Fibroblast of gingiva (primary cell): ENCODE data around the gene C17orf78.
"Not testable (repeated sequence)": the region's sequence is repeated elsewhere in the genome, so short reads cannot be mapped to it uniquely, and the experiment has no call there.

Experiments
- DNase-seq: peaks from one replicate; pipeline ENCODE4 v3.0.0-alpha.2; 2011; ENCODE audit warnings: low read depth

Gene C17orf78

GRCh38 chr17:37375706-37376105 lies at the start of gene C17orf78:
C17orf78 (plus strand) TSS chr17:37375985; CDS start chr17:37376093, 108 bp downstream.
- DNase-seq, result no peak

GRCh38 chr17:37327341-37328090 lies 48.3 kb upstream of the C17orf78 start:
- DNase-seq, result peak; percentile 99

DNA sequence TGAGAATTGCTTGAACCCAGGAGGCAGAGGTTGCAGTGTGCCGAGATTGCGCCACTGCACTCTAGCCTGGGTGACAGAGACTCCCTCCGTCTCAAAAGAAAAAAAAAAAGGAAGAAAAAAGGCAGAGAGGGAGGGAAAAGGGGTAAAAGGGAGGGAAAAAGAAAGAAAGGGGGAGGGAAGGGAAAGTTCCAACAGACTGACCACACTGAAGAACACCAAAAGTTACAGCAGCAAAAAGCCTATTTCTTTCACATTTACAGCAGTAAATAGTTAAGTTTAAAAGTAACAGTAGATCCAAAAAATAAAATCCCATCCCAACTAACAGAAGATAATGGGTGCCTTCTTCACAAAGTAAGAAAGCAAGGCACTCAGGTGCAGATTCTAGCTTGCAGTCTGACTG lies 36.9 kb upstream of the C17orf78 start:
- no peak for DNase-seq

- DNase-seq, result no peak
Measured at GRCh38 chr17:37339321-37339720, 36.5 kb upstream of the C17orf78 start.

GRCh38 chr17:37340804-37341203 lies 35.0 kb upstream of the C17orf78 start:
- DNase-seq, result no peak

DNA sequence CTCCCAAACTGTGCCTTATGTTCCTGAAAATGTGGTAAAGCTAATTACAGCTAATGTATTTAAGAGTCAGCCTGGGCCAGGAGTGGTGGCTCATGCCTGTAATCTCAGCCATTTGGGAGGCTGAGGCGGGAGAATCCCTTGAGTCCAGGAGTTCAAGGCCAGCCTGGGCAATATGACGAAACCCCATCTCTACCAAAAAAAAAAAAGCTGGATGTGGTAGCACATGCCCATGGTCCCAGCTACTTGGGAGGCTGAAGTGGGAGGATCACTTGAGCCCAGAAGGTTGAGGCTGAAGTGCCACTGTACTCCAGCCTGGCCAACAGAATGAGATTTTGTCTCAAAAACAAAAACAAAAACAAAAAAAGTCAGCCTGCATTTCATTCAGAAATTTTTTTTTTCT lies 33.2 kb upstream of the C17orf78 start:
- DNase-seq, result no peak

DNA sequence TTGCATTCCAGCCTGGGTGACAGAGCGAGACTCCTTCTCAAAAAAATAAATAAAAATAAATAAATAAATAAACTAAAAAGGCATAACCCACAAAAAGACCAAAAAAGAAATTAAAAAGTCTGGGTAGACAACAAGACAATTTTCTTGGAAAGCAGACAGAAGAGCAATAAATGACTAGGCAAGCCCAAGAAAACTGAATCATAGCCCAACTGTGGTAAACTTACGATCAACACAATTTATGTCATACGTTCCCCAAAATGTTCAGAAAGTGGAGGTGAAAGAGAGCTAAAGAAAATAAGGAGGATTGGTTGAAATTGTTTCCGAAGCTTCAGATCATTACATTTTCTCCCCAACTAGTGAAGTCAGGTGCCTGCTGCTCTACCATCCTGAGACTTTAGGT lies 31.3 kb upstream of the C17orf78 start:
- no peak for DNase-seq

DNA sequence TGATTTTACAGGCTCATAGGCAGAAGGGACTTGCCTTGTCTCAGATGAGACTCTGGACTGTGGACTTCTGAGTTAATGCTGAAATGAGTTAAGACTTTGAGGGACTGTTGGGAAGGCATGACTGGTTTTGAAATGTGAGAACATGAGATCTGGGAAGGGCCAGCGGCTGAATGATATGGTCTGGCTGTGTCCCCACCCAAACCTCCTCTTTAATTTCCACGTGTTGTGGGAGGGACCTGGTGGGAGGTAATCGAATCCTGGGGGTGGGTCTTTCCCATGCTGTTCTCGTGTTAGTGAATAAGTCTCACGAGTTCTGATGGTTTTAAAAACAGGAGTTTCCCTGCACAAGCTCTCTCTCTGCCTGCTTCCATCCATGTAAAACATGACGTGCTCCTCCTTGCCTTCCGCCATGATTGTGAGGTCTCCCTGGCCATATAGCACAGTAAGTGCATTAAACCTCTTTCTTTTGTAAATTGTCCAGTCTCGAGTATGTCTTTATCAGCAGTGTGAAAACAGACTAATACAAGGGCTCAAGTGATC lies 28.9 kb upstream of the C17orf78 start:
- not testable (repeated sequence) for DNase-seq

DNA sequence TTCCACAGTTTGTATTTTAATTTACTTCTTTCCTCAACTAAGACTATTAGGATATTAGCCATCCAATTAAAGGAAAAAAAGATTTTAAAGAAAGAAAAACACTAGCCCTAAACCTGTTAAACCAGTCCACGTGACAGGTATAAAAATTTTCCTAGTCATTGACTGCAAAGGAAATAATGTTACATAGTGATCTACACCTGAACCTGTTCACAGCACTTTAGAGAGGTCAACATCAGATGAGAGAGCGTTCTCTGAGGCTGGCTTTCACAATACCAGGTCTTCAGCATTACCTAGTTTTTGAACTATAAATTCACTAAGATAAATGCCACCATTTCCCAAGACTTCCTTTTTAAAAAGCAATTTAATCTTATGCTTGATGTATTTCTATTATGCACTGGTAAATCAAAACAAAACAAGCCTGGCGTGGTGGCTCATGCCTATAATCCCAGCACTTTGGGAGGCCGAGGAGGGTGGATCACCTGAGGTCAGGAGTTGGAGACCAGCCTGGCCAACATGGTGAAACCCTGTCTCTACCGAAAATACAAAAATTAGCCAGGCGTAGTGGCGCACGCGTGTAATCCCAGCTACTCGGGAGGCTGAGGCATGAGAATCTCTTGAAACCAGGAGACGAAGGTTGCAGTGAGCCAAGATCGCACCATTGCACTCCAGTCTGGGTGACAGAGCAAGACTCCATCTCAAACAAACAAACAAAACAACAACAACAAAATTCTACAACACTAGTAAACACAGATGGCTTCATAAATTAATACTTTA lies 18.8 kb upstream of the C17orf78 start:
- DNase-seq, result not testable (repeated sequence)

GRCh38 chr17:37358098-37358829 lies 17.5 kb upstream of the C17orf78 start:
- peak; percentile 18 for DNase-seq

DNA sequence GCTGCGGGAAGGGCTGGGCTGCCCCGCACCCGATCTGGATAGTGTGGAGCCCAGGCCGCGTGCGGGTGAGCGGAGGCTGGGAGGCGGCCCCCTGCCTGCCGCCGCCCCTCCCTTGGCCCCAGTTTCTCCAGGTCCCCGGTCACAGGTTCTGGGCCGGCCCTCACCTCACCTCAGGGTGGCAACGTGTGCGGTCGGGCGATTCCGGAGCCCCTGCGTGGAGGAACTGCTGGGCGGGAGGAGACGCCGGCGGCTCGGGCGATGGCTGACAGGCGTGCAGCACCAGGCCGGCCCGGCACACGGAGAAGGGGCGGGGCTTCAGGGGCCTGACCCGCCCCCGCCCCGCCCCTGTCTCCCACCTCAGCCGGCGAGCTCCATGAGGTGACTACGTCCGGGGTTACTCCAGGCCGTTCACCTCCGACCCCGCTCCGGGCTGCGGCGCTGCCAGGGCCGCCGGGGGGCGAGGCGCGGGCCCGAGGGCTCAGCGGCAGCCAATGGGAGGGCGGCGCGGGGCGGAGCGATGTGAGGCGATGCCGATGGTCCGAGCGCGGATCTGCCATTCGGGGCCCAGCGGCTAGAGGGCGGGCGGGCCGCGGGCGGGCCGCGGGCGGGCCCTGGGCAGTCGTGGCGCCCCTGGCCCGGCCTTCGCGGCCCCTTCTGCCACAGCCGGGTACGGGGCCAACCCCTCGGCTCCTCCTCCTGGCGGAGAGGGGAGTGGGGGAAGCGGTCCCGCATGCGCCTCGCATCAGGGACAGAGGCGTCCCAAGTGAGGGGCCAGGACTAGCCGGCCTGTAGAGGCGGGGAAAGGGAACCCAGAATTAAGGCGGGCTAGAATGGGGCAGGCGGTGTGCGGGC lies 16.7 kb upstream of the C17orf78 start:
- DNase-seq, result peak; percentile 97

DNA sequence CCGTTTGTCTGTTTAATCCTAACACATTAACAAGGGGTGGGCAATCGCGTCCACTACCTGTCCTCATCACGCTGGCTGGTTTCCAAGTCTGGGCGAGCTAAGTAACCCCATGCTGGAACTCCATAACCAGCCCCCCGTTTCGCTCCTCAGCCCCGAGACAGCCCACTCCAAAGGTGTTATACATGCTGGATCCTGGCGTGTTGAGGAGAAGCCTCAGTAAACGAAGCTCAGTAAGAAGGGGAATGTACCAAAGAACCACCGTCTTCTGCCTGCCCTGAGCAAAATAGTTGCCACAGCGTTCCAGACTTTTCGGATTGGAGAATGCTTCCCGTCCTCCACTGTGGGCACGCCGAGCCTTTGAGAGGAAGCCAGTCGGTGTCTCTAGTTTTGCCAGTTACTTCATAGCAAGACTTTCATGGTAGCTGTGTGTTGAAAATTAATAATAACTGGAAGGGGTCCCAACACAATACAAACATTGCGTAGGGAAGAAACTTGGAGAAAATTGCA lies 16.1 kb upstream of the C17orf78 start:
- DNase-seq, result peak; percentile 45

- no peak for DNase-seq
Measured at GRCh38 chr17:37360632-37361031, 15.2 kb upstream of the C17orf78 start.

DNA sequence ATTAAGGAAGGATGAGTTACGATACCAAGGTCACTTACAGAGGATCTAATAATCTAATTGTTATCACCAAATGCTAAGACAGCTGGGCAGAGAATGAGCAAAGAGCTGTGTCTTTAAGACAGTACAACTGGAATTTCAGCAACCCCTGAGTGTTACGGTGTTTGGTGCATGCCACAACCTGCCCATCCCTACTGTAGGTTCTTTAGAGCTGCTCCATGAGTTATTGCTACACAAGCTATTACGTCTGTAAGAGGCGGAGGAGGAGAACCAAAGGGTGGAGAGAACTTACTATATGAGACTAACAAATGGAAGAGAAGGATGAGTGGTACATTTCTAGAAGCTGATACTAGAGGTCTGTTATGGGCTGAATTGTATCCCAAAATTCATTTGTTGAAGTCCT lies 14.2 kb upstream of the C17orf78 start:
- DNase-seq, result no peak

- no peak for DNase-seq
Measured at GRCh38 chr17:37365589-37365988, 10.2 kb upstream of the C17orf78 start.

GRCh38 chr17:37368577-37368976 lies 7.2 kb upstream of the C17orf78 start:
- DNase-seq, result peak; percentile 77

GRCh38 chr17:37373530-37374159 lies 2.1 kb upstream of the C17orf78 start:
- peak; percentile 74 for DNase-seq

DNA sequence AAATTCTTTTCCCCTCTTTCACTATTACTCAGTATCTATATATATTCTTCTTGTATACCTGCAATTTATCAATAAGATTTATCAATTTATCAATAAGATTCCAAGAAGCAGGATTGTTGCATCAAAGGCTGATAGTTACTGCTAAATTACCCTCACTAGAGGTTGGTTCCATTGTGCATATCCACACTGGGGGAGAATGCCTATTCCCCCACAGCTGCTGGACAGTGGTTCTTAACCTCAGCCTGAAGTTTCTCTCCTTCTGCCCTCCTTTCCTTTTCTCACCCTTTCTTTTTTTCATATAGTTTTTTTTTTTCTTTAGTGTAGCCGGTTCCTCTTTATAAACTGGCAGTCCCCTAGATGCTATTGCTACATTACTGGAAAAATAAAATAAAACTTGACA lies 6.3 kb downstream of the C17orf78 start:
- DNase-seq, result no peak

GRCh38 chr17:37384560-37385149 lies 8.9 kb downstream of the C17orf78 start:
- no peak for DNase-seq

GRCh38 chr17:37385474-37385990 lies 9.7 kb downstream of the C17orf78 start:
- no peak for DNase-seq
